ENCODE results near the gene ARHGDIB. TPM values are rescaled to one million over a fixed set of nuclear protein-coding genes. Genes with fewer than 3 reads are reported as not detected.

The ARHGDIB gene
- total and polyA plus RNA-seq, 2 donors from 2014 or later, result 127 to 151 TPM

DNA sequence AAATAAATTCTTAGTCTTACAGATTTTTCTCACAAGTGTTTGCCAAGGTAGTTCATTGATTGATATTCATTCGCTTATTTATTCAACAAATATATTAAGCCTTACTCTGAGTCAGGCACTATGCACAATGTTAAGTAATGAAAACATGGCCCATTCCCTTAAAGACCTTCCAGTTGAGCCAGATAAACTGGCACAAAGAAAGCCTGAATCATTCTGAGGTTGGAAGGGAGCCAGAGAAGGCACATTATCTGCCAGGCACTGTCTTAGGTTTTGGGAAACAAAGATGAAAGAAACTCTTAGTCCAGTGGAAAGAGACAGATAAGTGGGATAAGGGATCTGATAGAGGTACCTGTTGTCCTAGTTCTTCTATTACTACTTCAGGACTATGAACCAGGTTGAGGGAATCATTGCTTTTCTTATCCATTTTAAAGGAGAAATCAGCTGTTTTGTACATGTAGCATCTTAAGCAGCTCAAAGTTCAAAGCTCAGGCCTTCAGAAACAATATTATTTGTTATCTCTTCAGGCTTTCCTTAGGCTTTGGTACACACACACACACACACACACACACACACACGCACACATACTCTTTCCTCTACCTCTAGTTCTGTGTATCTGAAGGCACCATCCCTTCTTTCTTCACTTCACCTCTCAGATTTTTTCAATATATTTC, 38.4 kb upstream of the ARHGDIB start:
- Histone ChIP-seq H3K4me3 (ENCODE audit: low read length in 3 of 3) (no peak overlapping the region), H3K4me1 (ENCODE audit: control insufficient read depth in 2 of 3, insufficient read depth in 2 of 3, low read depth in 1 of 3, low read length in 3 of 3) (peaks cover 0 to 8% (median 0%) of the 10 kb centered on the region in 3 donors), H3K9ac (ENCODE audit: low read length in 3 of 3) (no peak overlapping the region), H3K27ac (ENCODE audit: low read depth in 2 of 2, low read length in 2 of 2) (peak overlapping the region in 1 of 2 donors; percentile 48), H3K27me3 (ENCODE audit: control insufficient read depth, insufficient read depth, low read length) (no peaks in the 10 kb centered on the region), H3K9me3 (ENCODE audit: control insufficient read depth in 2 of 3, insufficient read depth in 1 of 3, low read length in 3 of 3) (peaks cover 0 to 1% (median 0%) of the 10 kb centered on the region in 3 donors), H3K36me3 (ENCODE audit: control insufficient read depth in 2 of 3, insufficient read depth in 3 of 3, low read length in 3 of 3) (no peaks in the 10 kb centered on the region)
- FAIRE-seq, result no peak
- TF ChIP-seq, protein P1, sequence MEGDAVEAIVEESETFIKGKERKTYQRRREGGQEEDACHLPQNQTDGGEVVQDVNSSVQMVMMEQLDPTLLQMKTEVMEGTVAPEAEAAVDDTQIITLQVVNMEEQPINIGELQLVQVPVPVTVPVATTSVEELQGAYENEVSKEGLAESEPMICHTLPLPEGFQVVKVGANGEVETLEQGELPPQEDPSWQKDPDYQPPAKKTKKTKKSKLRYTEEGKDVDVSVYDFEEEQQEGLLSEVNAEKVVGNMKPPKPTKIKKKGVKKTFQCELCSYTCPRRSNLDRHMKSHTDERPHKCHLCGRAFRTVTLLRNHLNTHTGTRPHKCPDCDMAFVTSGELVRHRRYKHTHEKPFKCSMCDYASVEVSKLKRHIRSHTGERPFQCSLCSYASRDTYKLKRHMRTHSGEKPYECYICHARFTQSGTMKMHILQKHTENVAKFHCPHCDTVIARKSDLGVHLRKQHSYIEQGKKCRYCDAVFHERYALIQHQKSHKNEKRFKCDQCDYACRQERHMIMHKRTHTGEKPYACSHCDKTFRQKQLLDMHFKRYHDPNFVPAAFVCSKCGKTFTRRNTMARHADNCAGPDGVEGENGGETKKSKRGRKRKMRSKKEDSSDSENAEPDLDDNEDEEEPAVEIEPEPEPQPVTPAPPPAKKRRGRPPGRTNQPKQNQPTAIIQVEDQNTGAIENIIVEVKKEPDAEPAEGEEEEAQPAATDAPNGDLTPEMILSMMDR (IDR thresholded peaks at IDR 0.05; ENCODE audit: borderline replicate concordance, extremely low read depth, insufficient read depth), result no peak
- no peak for DNase-seq
- intact Hi-C loops (cut with DNase I), result loop anchor here (5.0 kb wide), 1 partner anchor 158 kb away; the partner anchor contains the start of gene ART4

DNA sequence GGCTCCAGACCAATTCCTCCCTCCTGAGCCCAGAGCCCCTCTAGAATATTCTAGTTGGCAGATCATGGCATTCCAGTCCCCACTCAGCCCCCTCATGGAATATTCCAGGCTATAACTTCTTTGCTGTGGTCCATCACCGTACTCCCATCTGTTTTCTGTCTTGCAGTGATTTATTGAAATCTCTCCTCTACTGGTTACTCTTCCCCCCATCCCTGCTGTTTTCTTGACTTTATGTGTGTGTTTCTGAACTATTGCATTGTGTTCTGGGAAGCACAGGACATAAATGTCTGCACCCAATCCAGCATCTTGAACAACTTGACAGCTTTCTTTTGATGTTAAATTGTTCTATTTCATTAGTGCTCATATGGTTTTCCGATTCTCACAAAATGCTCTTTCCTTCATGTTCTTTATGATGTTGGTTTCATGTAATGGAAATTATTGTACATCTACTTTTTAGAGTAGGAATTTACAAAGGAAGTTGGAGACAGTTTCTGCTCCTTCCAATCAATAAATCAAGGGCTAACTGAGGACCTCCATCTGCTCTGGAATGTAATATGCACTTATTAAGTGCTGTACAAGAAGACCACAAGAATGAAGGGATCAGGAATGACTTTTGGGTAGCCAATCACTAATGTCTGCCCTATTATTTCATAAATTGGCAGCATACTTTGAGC, 37.8 kb upstream of the ARHGDIB start:
- intact Hi-C loops (cut with DNase I), result loop anchor here (5.0 kb wide), 1 partner anchor 157 kb away; the partner anchor contains the start of gene ART4
- DNase-seq, result peak in 2 of 5 donors; percentile 63 to 91
- Histone ChIP-seq H3K27ac (ENCODE audit: low read depth in 2 of 2, low read length in 2 of 2) (peak overlapping the region in 1 of 2 donors; percentile 40), H3K4me3 (ENCODE audit: low read length in 3 of 3) (no peak overlapping the region), H3K9ac (ENCODE audit: low read length in 3 of 3) (no peak overlapping the region), H3K4me1 (ENCODE audit: control insufficient read depth in 2 of 3, insufficient read depth in 2 of 3, low read depth in 1 of 3, low read length in 3 of 3) (peaks cover 0 to 8% (median 0%) of the 10 kb centered on the region in 3 donors), H3K27me3 (ENCODE audit: control insufficient read depth, insufficient read depth, low read length) (no peaks in the 10 kb centered on the region), H3K36me3 (ENCODE audit: control insufficient read depth in 2 of 3, insufficient read depth in 3 of 3, low read length in 3 of 3) (no peaks in the 10 kb centered on the region), H3K9me3 (ENCODE audit: control insufficient read depth in 2 of 3, insufficient read depth in 1 of 3, low read length in 3 of 3) (peaks cover 0 to 1% (median 0%) of the 10 kb centered on the region in 3 donors)
- FAIRE-seq, result no peak
- TF ChIP-seq, protein P1 (IDR thresholded peaks at IDR 0.05; ENCODE audit: borderline replicate concordance, extremely low read depth, insufficient read depth), result no peak

DNA sequence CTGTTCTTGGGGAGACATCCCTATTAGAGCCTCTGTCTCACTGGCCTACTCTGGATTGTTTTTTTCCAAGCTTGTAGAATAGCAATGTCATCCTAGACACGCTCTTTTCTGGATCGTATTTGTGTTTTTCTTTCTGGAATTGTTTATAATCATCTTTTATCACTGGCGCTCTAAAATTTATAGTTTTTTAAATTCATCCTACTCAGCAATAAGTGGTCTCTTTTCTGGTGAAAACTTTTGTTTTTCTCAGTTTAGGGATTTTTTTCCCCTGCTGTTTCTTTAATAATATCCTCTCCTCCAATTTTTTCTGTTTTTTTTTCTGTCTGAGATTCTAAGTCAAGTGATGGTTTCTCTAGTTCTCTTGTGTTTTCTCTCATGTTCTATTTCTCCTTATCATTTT, 36.6 kb upstream of the ARHGDIB start:
- H3K27me3 ChIP-seq (ENCODE audit: control insufficient read depth, insufficient read depth, low read length), result no peaks in the 10 kb centered on the region
- TF ChIP-seq, protein P1 (IDR thresholded peaks at IDR 0.05; ENCODE audit: borderline replicate concordance, extremely low read depth, insufficient read depth), result no peak
- no peak overlapping the region for H3K4me3 ChIP-seq (ENCODE audit: low read length in 3 of 3)
- H3K4me1 ChIP-seq (ENCODE audit: control insufficient read depth in 2 of 3, insufficient read depth in 2 of 3, low read depth in 1 of 3, low read length in 3 of 3), result peaks cover 0 to 8% (median 0%) of the 10 kb centered on the region in 3 donors
- peaks cover 0 to 1% (median 0%) of the 10 kb centered on the region in 3 donors for H3K9me3 ChIP-seq (ENCODE audit: control insufficient read depth in 2 of 3, insufficient read depth in 1 of 3, low read length in 3 of 3)
- no peaks in the 10 kb centered on the region for H3K36me3 ChIP-seq (ENCODE audit: control insufficient read depth in 2 of 3, insufficient read depth in 3 of 3, low read length in 3 of 3)
- intact Hi-C loops (cut with DNase I), result loop anchor here (5.0 kb wide), 1 partner anchor 156 kb away; the partner anchor contains the start of gene ART4
- FAIRE-seq (no peak), DNase-seq (no peak)
- H3K27ac ChIP-seq (ENCODE audit: low read depth in 2 of 2, low read length in 2 of 2), result no peak overlapping the region
- H3K9ac ChIP-seq (ENCODE audit: low read length in 3 of 3), result no peak overlapping the region

All from kidney (tissue), 14 donors.